MCF 10A (cell line): ENCODE data around the gene FRG1. TPM values are rescaled to one million over a fixed set of nuclear protein-coding genes. Genes with fewer than 3 reads are reported as not detected.
A peak's percentile ranks its signal among the peaks of the same experiment; 100 is the strongest.
"Not testable (repeated sequence)": the region's sequence is repeated elsewhere in the genome, so short reads cannot be mapped to it uniquely, and the experiment has no call there.

Source experiments
- Bru-seq: library from RNA; stranded (reverse); fragments of 400-500 nt; gene quantifications from one replicate; lab custom pipeline; 2021; lab: Mats Ljungman, UMichigan
- BruChase-seq, 2 experiments: library from RNA; stranded (reverse); fragments of 400-500 nt; gene quantifications; one replicate each; lab custom pipeline; 2021; lab: Mats Ljungman, UMichigan
- BruUV-seq: library from RNA; stranded (reverse); fragments of 400-500 nt; replicated peaks from 2 replicates; lab custom pipeline; 2021; lab: Mats Ljungman, UMichigan
- CTCF ChIA-PET: fragments of 300-600 bp; sonication (Branson Sonifier 250); formaldehyde crosslinking; extraction: SDS; loops from one replicate; lab custom pipeline; 2021; ENCODE audit warnings: antibody characterized with exemption, inconsistent platforms; lab: Yijun Ruan, JAX
- POLR2A ChIA-PET: fragments of 300-600, 350-650 bp; sonication (Branson Sonifier 250); formaldehyde crosslinking; extraction: SDS; loops from one replicate; lab custom pipeline; 2020; ENCODE audit warnings: antibody characterized with exemption, inconsistent platforms; lab: Yijun Ruan, JAX
- DNase-seq: peaks from one replicate; pipeline ENCODE4 v3.0.0-alpha.2; 2018; ENCODE audit not compliant: unreplicated experiment
- H3K27ac Mint-ChIP-seq: one replicate; pipeline ENCODE4 v1.8.0; 2022; ENCODE audit warnings: mild to moderate bottlenecking, low read depth, mixed read lengths; ENCODE audit not compliant: unreplicated experiment
- H3K27me3 Mint-ChIP-seq: one replicate; pipeline ENCODE4 v1.8.0; 2022; ENCODE audit warnings: mixed read lengths; ENCODE audit not compliant: insufficient read depth, unreplicated experiment
- H3K36me3 Mint-ChIP-seq: one replicate; pipeline ENCODE4 v1.8.0; 2022; ENCODE audit warnings: mild to moderate bottlenecking, moderate library complexity, mixed read lengths; ENCODE audit not compliant: insufficient read depth, unreplicated experiment
- H3K4me1 Mint-ChIP-seq: one replicate; pipeline ENCODE4 v1.8.0; 2022; ENCODE audit warnings: mixed read lengths; ENCODE audit not compliant: insufficient read depth, unreplicated experiment
- H3K4me3 Mint-ChIP-seq: one replicate; pipeline ENCODE4 v1.8.0; 2022; ENCODE audit warnings: mild to moderate bottlenecking, moderate library complexity, mixed read lengths; ENCODE audit not compliant: unreplicated experiment
- H3K9me3 Mint-ChIP-seq: one replicate; pipeline ENCODE4 v1.8.0; 2022; ENCODE audit warnings: mixed read lengths; ENCODE audit not compliant: unreplicated experiment
- intact Hi-C: fragments of 100-400 bp; cut with micrococcal nuclease; formaldehyde crosslinking; loops from 2 replicates; pipeline ENCODE4 v1.14.1; 2022
- long read RNA-seq: library from polyadenylated mRNA; stranded (forward); transcript quantifications from one replicate; pipeline ENCODE4 v2.0.0, GENCODE V29; 2022
- total RNA-seq: library from RNA; stranded (reverse); gene quantifications from 2 replicates; pipeline ENCODE4 v1.2.3, GENCODE V29; 2022
- TF ChIP-seq, protein P1 (sequence below): fragments of 200-600 bp; IDR thresholded peaks from one replicate; pipeline ENCODE4 v1.8.0; 2022; ENCODE audit warnings: antibody characterized with exemption, mild to moderate bottlenecking; ENCODE audit not compliant: unreplicated experiment

The FRG1 gene
- total RNA-seq (61.5 and 62.9 TPM in 2 replicates), Bru-seq, nascent RNA (percentile 84 among the genes with signal in this experiment), BruChase-seq, experiment 1, labeled RNA remaining after a 6-hour chase (percentile 70 among the genes with signal in this experiment), BruChase-seq, experiment 2, labeled RNA remaining after a 2-hour chase (percentile 66 among the genes with signal in this experiment)
- long read RNA-seq, transcript FRG1-201 (9 exons, 1,074 nt): major isoform, 74 of 87 reads
- long read RNA-seq, partial matches to known transcripts: 1 of 87 reads
- long read RNA-seq, other reads (novel, unspliced or antisense): 12 of 87 reads

DNA sequence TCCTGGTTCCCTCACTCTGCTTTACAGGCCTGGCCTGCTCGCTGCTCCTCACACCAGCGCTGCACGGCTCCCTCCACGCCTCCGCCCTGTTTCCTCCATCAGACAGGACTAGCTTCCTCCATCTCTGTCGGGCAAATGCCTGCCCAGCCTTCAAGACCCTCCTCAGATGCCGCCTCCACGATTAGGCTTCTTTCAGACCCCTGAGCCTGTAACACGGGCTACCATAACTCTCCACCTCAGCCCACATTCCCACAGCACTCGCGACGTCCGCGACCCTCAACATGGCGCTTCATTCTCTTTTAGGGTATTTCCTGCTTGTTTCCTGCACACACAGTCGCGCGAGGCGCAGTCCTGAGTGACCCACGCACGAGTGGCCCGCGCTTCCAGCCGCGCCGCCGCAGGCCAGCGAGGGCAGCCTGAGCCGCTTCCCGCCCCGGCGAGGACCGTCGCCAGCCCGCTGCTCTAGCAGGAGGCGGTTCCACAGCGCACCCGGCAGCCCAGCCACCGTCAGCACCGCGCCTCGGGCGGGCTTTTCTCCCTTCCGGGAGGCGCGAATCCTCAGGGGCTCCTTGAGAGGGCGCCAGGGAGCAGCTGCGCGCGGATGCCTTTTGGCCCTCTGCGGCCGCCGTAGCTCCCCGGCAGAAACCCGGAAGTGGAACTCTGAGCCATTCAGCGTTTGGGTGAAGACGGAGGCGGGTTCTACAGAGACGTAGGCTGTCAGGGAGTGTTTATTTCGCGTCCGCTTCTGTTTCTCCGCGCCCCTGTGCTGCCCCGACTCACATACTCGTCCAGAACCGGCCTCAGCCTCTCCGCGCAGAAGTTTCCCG lies at the start of gene FRG1:
Gene FRG1 (plus strand): TSS at position 695 of the 827 bp plus-strand sequence. CDS start 138 bp downstream, outside the sequence.
- H3K9me3 Mint-ChIP-seq: no peaks in the 10 kb centered on the region
- CTCF ChIA-PET: interaction anchor here (0.7 to 2.4 kb wide), 4 partner anchors 9 to 653 kb away, joined by 3 to 10 read pairs (median 4); no protein-coding TSS in a partner anchor
- peaks cover 22% of the 10 kb centered on the region for H3K36me3 Mint-ChIP-seq
- H3K27ac Mint-ChIP-seq: peak within 1 kb of the TSS; percentile 84
- peaks cover 30% of the 10 kb centered on the region for H3K4me1 Mint-ChIP-seq
- H3K4me3 Mint-ChIP-seq: peak within 1 kb of the TSS; percentile 87
- H3K27me3 Mint-ChIP-seq: no peaks in the 10 kb centered on the region
- peak; percentile 94 for DNase-seq
- no TSS peak for BruUV-seq
- intact Hi-C loops: no loop called here
- TF ChIP-seq, protein P1, sequence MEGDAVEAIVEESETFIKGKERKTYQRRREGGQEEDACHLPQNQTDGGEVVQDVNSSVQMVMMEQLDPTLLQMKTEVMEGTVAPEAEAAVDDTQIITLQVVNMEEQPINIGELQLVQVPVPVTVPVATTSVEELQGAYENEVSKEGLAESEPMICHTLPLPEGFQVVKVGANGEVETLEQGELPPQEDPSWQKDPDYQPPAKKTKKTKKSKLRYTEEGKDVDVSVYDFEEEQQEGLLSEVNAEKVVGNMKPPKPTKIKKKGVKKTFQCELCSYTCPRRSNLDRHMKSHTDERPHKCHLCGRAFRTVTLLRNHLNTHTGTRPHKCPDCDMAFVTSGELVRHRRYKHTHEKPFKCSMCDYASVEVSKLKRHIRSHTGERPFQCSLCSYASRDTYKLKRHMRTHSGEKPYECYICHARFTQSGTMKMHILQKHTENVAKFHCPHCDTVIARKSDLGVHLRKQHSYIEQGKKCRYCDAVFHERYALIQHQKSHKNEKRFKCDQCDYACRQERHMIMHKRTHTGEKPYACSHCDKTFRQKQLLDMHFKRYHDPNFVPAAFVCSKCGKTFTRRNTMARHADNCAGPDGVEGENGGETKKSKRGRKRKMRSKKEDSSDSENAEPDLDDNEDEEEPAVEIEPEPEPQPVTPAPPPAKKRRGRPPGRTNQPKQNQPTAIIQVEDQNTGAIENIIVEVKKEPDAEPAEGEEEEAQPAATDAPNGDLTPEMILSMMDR: peak; percentile 98
- POLR2A ChIA-PET: interaction anchor here (0.7 to 2.0 kb wide), 4 partner anchors 9 to 1741 kb away, joined by 3 to 8 read pairs (median 3); no protein-coding TSS in a partner anchor

DNA sequence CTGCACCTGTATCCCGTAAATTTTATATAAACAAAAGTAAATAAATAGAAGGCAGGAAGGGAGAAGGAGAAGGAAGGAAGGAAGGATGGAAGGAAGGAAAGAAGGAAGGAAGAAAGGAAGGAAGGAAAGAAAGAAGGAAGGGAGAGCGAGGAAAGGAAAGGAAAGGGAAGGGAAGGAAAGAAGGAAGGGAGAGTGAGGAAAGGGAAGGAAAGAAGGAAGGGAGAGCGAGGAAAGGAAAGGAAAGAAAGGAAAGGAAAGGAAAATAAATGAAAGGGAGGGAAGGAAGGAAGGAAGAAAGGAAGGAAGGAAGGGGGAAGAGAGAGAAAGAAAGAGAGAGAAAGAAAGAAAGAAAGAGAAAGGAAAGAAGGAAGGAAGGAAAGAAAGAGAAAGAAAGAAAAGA lies 43.0 kb upstream of the FRG1 start:
- Mint-ChIP-seq H3K36me3 (no peaks in the 10 kb centered on the region), H3K27ac (no peak overlapping the region), H3K4me3 (no peak overlapping the region), H3K4me1 (no peaks in the 10 kb centered on the region), H3K9me3 (peaks cover 18% of the 10 kb centered on the region), H3K27me3 (no peaks in the 10 kb centered on the region)
- CTCF ChIA-PET: interaction anchor here (0.6 kb wide), 3 partner anchors 811 to 1876 kb away, joined by 3 to 4 read pairs (median 4); no protein-coding TSS in a partner anchor
- no peak for DNase-seq
- no TSS peak for BruUV-seq
- intact Hi-C loops: no loop called here
- POLR2A ChIA-PET: no interaction called here
- TF ChIP-seq, protein P1: no peak

DNA sequence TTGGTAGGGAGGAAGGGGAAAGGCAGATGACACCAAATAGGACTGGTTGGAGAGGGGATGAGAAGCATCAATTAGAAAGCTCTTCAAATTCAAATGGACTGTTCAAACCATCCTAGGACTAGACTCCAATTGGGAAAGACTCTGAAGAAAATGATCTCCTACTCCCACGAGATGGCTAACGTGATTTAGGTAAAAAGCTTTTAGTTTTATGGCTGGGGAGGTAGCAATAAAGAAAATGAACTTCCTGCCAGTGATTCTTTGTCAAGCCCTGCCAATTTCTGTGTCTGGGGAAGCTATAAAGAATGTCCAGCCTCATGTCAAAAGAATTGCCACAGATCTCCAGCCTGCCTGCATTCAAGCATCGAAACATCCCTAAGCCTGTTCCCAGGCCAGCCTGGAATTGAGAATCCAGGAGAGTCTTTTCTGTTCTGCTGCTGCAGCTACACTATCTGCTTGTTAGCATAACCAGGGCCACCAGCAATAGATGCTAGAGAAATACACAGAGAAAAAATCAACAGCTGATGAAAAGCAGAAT lies 41.1 kb upstream of the FRG1 start:
- BruUV-seq, H3K4me1 Mint-ChIP-seq, H3K36me3 Mint-ChIP-seq, CTCF ChIA-PET, H3K27me3 Mint-ChIP-seq, intact Hi-C loops, H3K27ac Mint-ChIP-seq, H3K4me3 Mint-ChIP-seq, DNase-seq: not testable (repeated sequence)
- peaks cover 18% of the 10 kb centered on the region for H3K9me3 Mint-ChIP-seq
- POLR2A ChIA-PET: interaction anchor here (0.7 kb wide), 1 partner anchor 1790 kb away, joined by 3 read pairs; no protein-coding TSS in a partner anchor

DNA sequence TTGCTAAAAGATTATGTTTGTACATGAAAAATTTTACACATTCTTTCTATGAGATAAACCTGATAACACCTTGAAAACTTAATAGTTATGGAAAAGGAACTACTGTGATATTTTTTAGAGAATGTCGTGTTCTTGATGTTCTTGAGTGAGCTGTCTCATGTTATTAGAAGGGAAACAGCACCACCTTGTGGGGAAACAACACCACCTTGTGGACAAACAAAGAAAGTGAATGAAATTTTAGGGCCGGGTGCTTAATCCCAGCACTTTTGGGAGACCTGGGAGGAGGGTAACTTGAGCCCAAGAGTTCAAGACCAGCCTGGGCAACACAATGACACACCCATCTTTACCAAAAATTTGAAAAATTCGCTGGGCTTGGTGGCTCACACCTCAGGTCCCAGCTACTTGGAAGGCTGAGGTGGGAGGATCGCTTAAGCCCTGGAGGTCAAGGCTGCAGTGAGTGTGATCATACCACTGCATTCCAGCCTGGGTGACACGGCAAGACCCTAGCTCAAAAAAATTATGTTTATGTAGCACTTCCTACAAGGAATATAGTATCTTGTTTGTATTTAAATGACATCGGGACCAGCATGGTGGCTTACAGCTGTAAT lies 36.1 kb upstream of the FRG1 start:
- H3K9me3 Mint-ChIP-seq, H3K4me3 Mint-ChIP-seq, H3K27ac Mint-ChIP-seq, H3K36me3 Mint-ChIP-seq, BruUV-seq, H3K27me3 Mint-ChIP-seq, intact Hi-C loops, H3K4me1 Mint-ChIP-seq, POLR2A ChIA-PET: not testable (repeated sequence)
- DNase-seq: peak; percentile 83
- CTCF ChIA-PET: interaction anchor here (0.6 to 3.2 kb wide), 15 partner anchors 9 to 1821 kb away, joined by 3 to 21 read pairs (median 3); no protein-coding TSS in a partner anchor
- TF ChIP-seq, protein P1: peak; percentile 68
